ENCODE results near the gene EMC10. TPM values are rescaled to one million over a fixed set of nuclear protein-coding genes. Genes with fewer than 3 reads are reported as not detected.

The EMC10 gene
- total and polyA plus RNA-seq, 4 donors, result 17.1 to 132 (median 40.5) TPM

DNA sequence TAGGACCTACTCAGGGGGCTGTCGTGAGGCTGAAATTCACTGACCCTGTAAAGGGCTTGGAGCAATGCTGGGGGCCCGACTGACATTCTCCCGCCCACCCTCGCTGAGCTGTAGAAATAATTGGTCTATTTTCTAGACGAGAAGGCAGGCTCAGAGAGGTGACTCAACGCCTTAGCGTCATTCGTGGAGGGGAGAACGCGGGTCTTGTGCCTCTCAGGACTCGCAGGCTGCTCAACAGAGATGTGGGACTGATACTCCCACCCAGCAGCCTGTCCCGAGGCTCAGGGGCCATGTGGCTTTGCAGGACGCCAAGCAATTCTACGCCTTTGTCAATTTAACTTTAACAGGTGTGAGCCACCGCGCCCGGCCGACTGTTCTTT, 61.0 kb downstream of the EMC10 start (continued):
- TF ChIP-seq, protein P1, sequence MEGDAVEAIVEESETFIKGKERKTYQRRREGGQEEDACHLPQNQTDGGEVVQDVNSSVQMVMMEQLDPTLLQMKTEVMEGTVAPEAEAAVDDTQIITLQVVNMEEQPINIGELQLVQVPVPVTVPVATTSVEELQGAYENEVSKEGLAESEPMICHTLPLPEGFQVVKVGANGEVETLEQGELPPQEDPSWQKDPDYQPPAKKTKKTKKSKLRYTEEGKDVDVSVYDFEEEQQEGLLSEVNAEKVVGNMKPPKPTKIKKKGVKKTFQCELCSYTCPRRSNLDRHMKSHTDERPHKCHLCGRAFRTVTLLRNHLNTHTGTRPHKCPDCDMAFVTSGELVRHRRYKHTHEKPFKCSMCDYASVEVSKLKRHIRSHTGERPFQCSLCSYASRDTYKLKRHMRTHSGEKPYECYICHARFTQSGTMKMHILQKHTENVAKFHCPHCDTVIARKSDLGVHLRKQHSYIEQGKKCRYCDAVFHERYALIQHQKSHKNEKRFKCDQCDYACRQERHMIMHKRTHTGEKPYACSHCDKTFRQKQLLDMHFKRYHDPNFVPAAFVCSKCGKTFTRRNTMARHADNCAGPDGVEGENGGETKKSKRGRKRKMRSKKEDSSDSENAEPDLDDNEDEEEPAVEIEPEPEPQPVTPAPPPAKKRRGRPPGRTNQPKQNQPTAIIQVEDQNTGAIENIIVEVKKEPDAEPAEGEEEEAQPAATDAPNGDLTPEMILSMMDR (IDR thresholded peaks at IDR 0.05; ENCODE audit: low read depth, low read length, missing input control), result no peak
- TF ChIP-seq EGR1 (IDR thresholded peaks at IDR 0.05; ENCODE audit: low read depth in 2 of 2), result no peak
- TF ChIP-seq NR2F2 (IDR thresholded peaks at IDR 0.05), result no peak
- no peak for TF ChIP-seq TAF1 (conservative IDR thresholded peaks at IDR 0.05)

DNA sequence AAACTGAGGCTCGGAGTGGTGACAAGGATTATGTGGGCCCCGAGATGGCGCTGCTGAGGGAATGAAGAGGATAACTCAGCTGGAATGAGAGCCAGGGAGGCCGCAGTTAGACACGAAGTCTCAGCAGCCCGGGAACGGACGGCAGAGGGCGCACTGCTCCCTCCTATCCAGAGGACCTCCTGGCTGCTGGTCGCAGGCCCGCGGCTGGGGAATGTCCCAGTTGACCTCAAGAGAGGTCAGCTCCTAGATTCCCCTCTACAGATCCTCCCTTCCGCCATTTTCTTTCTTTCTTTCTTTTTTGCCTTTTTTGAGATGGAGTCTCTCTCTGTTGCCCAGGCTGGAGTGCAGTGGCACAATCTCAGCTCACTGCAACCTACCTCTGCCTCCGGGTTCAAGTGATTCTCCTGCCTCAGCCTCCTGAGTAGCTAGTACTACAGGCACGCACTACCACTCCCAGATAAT, 61.5 kb downstream of the EMC10 start:
- no peak overlapping the region for H3K27ac ChIP-seq (ENCODE audit: low read depth in 1 of 2, low read length in 2 of 2)
- H3K36me3 ChIP-seq (ENCODE audit: control insufficient read depth in 4 of 4, insufficient read depth in 3 of 4, low read depth in 1 of 4, low read length in 3 of 4), result no peaks in the 10 kb centered on the region
- no peak overlapping the region for H3K4me3 ChIP-seq (ENCODE audit: low read depth in 1 of 3, low read length in 3 of 3)
- DNase-seq (ENCODE audit: low spot score), result peak; percentile 78
- TF ChIP-seq FOXA1 (IDR thresholded peaks at IDR 0.05) (no peak), NR2F2 (IDR thresholded peaks at IDR 0.05) (peak; percentile 49), RAD21 (IDR thresholded peaks at IDR 0.05) (peak; percentile 64 to 81), FOXA2 (IDR thresholded peaks at IDR 0.05) (no peak), JUND (IDR thresholded peaks at IDR 0.05) (no peak), EGR1 (IDR thresholded peaks at IDR 0.05; ENCODE audit: low read depth in 2 of 2) (no peak)
- TF ChIP-seq, protein P1 (IDR thresholded peaks at IDR 0.05; ENCODE audit: low read depth, low read length, missing input control), result peak; percentile 62
- TF ChIP-seq, protein P2, sequence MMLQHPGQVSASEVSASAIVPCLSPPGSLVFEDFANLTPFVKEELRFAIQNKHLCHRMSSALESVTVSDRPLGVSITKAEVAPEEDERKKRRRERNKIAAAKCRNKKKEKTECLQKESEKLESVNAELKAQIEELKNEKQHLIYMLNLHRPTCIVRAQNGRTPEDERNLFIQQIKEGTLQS (IDR thresholded peaks at IDR 0.05), result no peak
- no peaks in the 10 kb centered on the region for H3K27me3 ChIP-seq (ENCODE audit: control insufficient read depth in 4 of 4, insufficient read depth in 4 of 4, low read length in 3 of 4)
- H3K4me1 ChIP-seq (ENCODE audit: control insufficient read depth in 4 of 4, insufficient read depth in 4 of 4, low read length in 3 of 4), result no peaks in the 10 kb centered on the region
- H3K9ac ChIP-seq (ENCODE audit: low read depth in 1 of 2, low read length in 2 of 2), result no peak overlapping the region
- WGBS, result 19% methylated on average over 15 of the region's 15 CpGs
- peaks cover 0 to under 1% (median under 1%) of the 10 kb centered on the region in 4 donors for H3K9me3 ChIP-seq (ENCODE audit: control insufficient read depth in 4 of 4, low read length in 3 of 4)

Other genes with a start within 250 kb of the EMC10 start
- gene KCNC3, start 147.1 kb upstream of the EMC10 start, total RNA-seq, result 1 to 10 TPM in 1 of 2 donors, under 1 TPM in 1; 0.84 to 1.4 TPM
- 1 to 10 TPM in 1 of 2 donors, under 1 TPM in 1; 0.56 to 1.6 TPM for gene KCNC3, start 147.1 kb upstream of the EMC10 start, polyA plus RNA-seq
- gene NAPSA, start 110.9 kb upstream of the EMC10 start, total RNA-seq, result under 1 TPM; 0.28 to 0.59 TPM
- gene NAPSA, start 110.9 kb upstream of the EMC10 start, polyA plus RNA-seq, result under 1 TPM; 0.50 to 0.74 TPM
- 10 to 100 TPM; 30.8 to 58.1 TPM for gene NR1H2, start 100.0 kb upstream of the EMC10 start, total RNA-seq
- gene NR1H2, start 100.0 kb upstream of the EMC10 start, polyA plus RNA-seq, result 10 to 100 TPM; 30.4 to 36.6 TPM
- gene POLD1, start 92.2 kb upstream of the EMC10 start, total RNA-seq, result 10 to 100 TPM in 1 of 2 donors, 1 to 10 TPM in 1; 7.5 to 57.1 TPM
- gene POLD1, start 92.2 kb upstream of the EMC10 start, polyA plus RNA-seq, result 1 to 10 TPM; 8.0 to 8.5 TPM
- 1 to 10 TPM in 1 of 2 donors, under 1 TPM in 1; 0.50 to 5.0 TPM for gene SPIB, start 57.6 kb upstream of the EMC10 start, total RNA-seq
- under 1 TPM; 0.09 to 0.21 TPM for gene SPIB, start 57.6 kb upstream of the EMC10 start, polyA plus RNA-seq
- under 1 TPM in 1 of 2 donors, not detected in 1; under 0.01 TPM for gene MYBPC2, start 43.6 kb upstream of the EMC10 start, total RNA-seq
- not detected for gene MYBPC2, start 43.6 kb upstream of the EMC10 start, polyA plus RNA-seq
- gene GARIN5A, start 341 bp downstream of the EMC10 start, total RNA-seq, result under 1 TPM; 0.42 to 0.70 TPM
- 1 to 10 TPM; 1.5 to 1.7 TPM for gene GARIN5A, start 341 bp downstream of the EMC10 start, polyA plus RNA-seq
- gene JOSD2, start 34.7 kb downstream of the EMC10 start, total RNA-seq, result 1 to 10 TPM; 6.6 to 9.8 TPM
- gene JOSD2, start 34.7 kb downstream of the EMC10 start, polyA plus RNA-seq, result 10 to 100 TPM; 30.2 to 32.9 TPM
- gene ASPDH, start 37.4 kb downstream of the EMC10 start, total RNA-seq, result 10 to 100 TPM in 1 of 2 donors, 1 to 10 TPM in 1; 7.3 to 11.6 TPM
- gene ASPDH, start 37.4 kb downstream of the EMC10 start, polyA plus RNA-seq, result 10 to 100 TPM; 62.6 to 82.0 TPM
- gene LRRC4B, start 91.9 kb downstream of the EMC10 start, total RNA-seq, result 1 to 10 TPM; 1.0 to 1.1 TPM
- gene LRRC4B, start 91.9 kb downstream of the EMC10 start, polyA plus RNA-seq, result under 1 TPM; 0.11 to 0.58 TPM
- not detected for gene SYT3, start 163.4 kb downstream of the EMC10 start, total RNA-seq
- gene SYT3, start 163.4 kb downstream of the EMC10 start, polyA plus RNA-seq, result not detected
- not detected for gene C19orf81, start 172.9 kb downstream of the EMC10 start, total RNA-seq
- not detected for gene C19orf81, start 172.9 kb downstream of the EMC10 start, polyA plus RNA-seq
- under 1 TPM; 0.17 to 0.28 TPM for gene SHANK1, start 243.3 kb downstream of the EMC10 start, total RNA-seq
- under 1 TPM in 1 of 2 donors, not detected in 1; 0.06 TPM for gene SHANK1, start 243.3 kb downstream of the EMC10 start, polyA plus RNA-seq
- 10 to 100 TPM in 1 of 2 donors, 1 to 10 TPM in 1; 2.6 to 11.0 TPM for gene CLEC11A, start 246.9 kb downstream of the EMC10 start, total RNA-seq
- 1 to 10 TPM; 2.4 to 8.5 TPM for gene CLEC11A, start 246.9 kb downstream of the EMC10 start, polyA plus RNA-seq